ENCODE measurements around the gene ARHGEF12.
"Not testable (repeated sequence)": the region's sequence is repeated elsewhere in the genome, so short reads cannot be mapped to it uniquely, and the experiment has no call there.

Gene ARHGEF12

DNA sequence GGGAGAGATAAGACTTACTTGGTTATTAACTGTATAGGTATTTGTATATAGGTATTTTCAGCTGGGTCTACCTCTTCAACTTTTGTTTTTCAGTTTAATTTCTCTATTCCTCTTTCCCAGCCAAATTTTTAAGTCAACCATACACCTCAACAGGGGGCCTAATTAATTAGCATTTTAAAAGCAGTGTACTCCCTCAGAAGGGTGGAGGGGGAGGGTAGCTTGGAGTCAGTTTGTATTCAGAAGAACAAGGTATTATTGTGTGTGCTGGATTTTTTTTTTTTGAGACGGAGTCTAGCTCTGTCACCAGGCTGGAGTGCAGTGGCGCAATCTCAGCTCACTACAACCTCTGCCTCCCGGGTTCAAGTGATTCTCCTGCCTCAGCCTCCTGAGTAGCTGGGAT, 167.3 kb downstream of the ARHGEF12 start:
- H3K27me3 Mint-ChIP-seq: peaks cover 31% of the 10 kb centered on the region
- H3K36me3 Mint-ChIP-seq, H3K4me1 Mint-ChIP-seq, CTCF ChIA-PET, H3K9me3 Mint-ChIP-seq, DNase-seq, H3K4me3 Mint-ChIP-seq, H3K27ac Mint-ChIP-seq: not testable (repeated sequence)

DNA sequence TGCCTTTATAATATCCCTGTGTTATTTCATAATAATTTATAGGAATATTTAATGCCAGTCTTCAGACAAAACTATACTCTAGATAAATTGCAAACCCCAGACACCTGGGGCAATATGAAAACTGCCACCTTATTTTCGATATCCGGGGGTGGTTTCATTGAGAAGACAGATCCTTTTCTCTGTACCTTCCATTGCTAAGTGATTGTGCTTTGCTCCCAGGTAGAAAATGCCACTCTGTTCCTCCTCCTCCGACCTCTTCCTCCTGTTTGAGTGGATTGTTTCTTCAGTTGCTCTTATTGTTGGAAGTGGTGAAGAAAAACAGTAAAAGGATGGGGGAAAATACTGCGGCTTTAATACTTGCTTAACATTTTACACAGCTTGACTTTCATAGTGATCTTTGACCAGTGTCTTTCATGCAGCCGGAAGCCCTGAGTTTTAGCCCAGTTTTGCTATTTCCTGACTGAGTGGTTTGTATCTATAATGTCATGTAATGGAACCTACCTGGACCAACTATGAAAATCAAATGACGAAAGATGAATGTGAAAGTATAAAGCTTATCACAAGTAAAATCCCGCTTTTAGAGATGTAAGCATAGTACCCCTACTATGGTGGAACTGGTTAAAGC, 169.7 kb downstream of the ARHGEF12 start:
- DNase-seq: no peak
- Mint-ChIP-seq H3K27me3 (peaks cover 46% of the 10 kb centered on the region), H3K9me3 (no peaks in the 10 kb centered on the region), H3K36me3 (no peaks in the 10 kb centered on the region), H3K27ac (no peak overlapping the region), H3K4me3 (no peak overlapping the region), H3K4me1 (peaks cover 1% of the 10 kb centered on the region)
- CTCF ChIA-PET: no interaction called here

DNA sequence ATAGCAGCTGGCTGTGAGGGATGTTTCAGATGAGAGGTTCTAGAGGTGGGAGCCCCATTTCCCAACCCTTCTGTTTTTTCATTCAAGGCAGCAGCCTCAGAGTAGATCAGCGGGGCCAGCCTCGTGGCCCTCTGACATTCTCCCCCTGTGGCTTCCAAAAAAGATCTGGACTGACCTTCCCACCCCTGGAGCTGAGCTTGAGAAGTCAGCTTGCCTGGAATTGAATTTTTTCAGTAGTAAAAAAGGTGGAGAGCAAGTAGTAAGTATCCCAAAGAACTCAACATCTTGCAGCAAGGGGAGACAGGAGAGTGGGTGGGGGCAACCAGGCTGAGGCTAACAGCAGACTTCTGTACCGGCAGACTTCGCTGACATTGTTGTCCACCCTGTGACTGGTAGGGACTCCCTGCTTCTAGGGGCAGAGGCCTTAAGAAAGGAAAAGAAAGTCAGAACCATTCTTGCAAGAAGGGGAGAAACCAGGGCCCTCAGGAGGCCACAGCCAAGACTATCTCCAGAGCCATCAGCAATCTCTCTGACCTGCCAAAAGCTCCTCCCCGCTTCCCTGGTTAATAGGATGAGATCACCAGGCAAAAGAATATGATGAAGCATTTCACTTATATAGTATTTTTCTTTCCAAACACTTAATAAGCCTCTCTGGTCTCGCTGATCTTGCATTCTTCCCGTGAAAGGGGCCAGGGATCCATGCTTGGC, 173.3 kb downstream of the ARHGEF12 start:
- H3K27me3 Mint-ChIP-seq: peaks cover 64% of the 10 kb centered on the region
- H3K9me3 Mint-ChIP-seq: no peaks in the 10 kb centered on the region
- no peak for DNase-seq
- H3K4me1 Mint-ChIP-seq: peaks cover 2% of the 10 kb centered on the region
- no peak overlapping the region for H3K4me3 Mint-ChIP-seq
- no peaks in the 10 kb centered on the region for H3K36me3 Mint-ChIP-seq
- CTCF ChIA-PET: interaction anchor here (1.1 to 1.3 kb wide), 2 partner anchors 176 to 349 kb away, joined by 3 to 5 read pairs; no protein-coding TSS in a partner anchor
- no peak overlapping the region for H3K27ac Mint-ChIP-seq

DNA sequence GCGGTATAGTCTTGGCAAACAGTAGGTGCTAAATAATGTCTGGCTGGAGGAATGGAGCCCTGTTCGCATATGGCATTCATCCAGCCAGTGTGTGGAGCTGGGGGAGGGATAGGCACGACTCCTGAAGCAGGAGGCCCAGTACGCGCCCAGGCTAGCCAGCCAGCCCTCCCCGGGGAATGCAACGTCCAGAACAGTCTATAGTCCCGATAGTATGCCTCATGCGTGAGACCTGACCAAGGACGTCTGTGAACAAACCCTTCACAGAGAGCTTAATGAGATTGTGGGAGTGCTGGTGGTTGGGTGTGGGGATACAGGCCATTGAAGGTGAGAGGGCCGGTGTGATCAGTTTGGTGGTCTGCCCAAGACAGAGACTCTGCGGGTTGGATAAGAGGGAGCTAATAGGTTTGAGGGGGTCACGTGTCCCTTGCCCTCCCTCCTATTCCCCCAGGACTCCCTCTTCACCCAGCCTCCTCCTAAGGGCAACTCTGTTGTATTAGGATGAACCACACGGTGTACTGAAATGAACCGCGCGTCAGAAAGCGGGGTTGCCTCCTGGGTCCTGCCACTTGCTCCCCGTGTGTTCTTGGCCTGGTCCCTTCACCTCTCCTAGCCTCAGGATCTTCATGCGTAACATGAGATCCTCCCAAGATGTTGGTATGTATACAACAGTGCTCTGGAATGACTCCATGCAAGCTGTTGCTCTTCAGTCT, 174.3 kb downstream of the ARHGEF12 start:
- peaks cover 69% of the 10 kb centered on the region for H3K27me3 Mint-ChIP-seq

DNA sequence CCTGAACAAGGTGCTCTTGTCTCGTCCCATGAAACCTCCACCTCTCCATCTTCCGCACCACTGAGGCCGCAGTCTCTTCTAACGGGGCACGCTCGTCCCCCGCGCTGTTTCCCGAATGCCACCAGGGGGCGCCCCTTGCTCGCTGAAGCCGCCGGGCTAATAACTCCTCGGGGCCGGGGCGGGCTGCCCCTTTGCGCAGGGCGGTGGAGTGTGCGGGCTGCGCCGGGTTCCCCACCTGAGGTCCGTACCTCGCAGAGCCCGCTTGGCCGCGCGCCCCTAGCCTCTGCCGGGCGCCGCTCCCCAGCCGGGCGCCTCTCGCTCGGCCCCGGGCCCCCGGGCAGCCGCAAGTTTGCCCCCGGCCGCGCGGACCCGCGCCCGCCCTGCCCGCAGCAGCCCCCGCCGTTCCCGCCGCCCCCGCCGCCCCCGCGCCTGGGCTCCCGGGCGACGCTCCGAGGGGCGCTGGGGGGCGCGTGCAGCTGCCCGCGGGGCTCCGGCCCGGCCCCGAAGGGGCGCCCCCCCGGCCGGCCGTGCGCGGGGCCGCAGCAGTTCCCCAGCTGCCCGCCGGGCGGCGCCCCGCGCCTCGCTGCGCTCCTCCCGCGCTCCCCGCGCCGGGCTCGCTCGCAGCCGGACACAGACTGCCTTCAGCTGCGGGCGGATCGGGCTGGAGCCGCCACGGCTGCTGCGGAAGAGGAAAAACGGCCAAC, 175.1 kb downstream of the ARHGEF12 start, which contains the start of gene GRIK4:
Gene GRIK4, plus strand, starts transcription at position 633 of the 704 bp plus-strand sequence. CDS start 148,571 bp downstream, outside the sequence.
- CTCF ChIA-PET: interaction anchor here (0.7 to 3.4 kb wide), 5 partner anchors 14 to 683 kb away, joined by 3 to 25 read pairs (median 4); no protein-coding TSS in a partner anchor
- Mint-ChIP-seq H3K36me3 (no peaks in the 10 kb centered on the region), H3K9me3 (no peaks in the 10 kb centered on the region), H3K27me3 (peaks cover 71% of the 10 kb centered on the region), H3K4me1 (peaks cover 2% of the 10 kb centered on the region), H3K27ac (no peak within 1 kb of the TSS), H3K4me3 (no peak within 1 kb of the TSS)
- DNase-seq: peak; percentile 79

More for the DNA sequence above, 174.3 kb downstream of the ARHGEF12 start:
- no peak for DNase-seq
- no peak overlapping the region for H3K27ac Mint-ChIP-seq
- H3K36me3 Mint-ChIP-seq: no peaks in the 10 kb centered on the region
- CTCF ChIA-PET: interaction anchor here (0.6 to 3.4 kb wide), 4 partner anchors 13 to 684 kb away, joined by 3 to 25 read pairs (median 5); no protein-coding TSS in a partner anchor
- no peak overlapping the region for H3K4me3 Mint-ChIP-seq
- peaks cover 2% of the 10 kb centered on the region for H3K4me1 Mint-ChIP-seq
- no peaks in the 10 kb centered on the region for H3K9me3 Mint-ChIP-seq

DNA sequence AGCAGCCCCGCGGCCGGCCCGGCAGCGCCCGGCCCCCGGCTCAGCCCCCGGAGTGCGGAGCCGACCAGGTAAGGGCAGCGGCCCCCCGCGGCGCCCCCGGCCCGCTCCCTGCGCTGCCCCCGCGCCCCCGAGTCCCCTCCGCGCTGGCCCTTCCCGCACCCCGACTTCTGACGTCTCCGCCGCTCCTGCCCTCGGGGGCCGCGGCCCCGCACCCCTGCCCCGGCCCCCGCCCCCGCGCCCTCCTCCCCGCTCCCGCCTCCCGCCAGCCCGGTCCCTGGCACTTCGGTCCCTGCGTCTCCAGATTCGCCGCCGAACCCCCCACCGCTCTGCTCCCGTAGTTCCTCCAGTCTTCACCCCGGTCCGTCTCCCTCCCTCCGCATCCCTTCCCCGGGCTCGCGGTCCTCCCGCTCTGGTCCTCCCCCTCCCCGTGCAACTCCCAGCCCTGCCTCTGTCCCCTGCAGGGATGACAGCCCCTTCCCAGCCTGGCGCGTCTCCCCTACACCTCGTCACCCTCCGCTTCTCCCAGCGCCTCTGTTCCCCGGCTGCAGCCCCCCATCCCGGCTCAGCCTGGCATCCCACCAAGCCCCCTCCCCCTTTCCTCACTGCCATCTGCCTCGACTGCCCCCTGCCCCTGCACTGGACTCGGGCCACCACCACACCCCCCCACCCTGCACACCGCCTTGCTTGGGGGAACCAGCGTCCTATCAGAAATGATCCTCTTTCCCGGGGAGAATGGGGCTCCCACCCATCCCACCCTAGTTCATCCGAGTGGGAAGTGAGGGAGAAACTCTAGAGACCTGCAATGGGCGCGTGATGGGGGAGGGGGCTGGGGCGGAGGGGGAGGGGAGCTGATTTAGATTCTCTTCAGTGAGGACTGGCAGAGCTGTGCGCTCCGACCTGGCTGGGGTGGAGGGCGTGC, 175.9 kb downstream of the ARHGEF12 start:
- CTCF ChIA-PET: interaction anchor here (0.7 to 3.4 kb wide), 3 partner anchors 51 to 177 kb away, joined by 3 to 25 read pairs (median 4); no protein-coding TSS in a partner anchor
- no peak overlapping the region for H3K4me3 Mint-ChIP-seq
- H3K36me3 Mint-ChIP-seq: no peaks in the 10 kb centered on the region
- H3K27me3 Mint-ChIP-seq: peaks cover 77% of the 10 kb centered on the region
- H3K27ac Mint-ChIP-seq: no peak overlapping the region
- DNase-seq: no peak
- H3K9me3 Mint-ChIP-seq: no peaks in the 10 kb centered on the region
- H3K4me1 Mint-ChIP-seq: peaks cover 2% of the 10 kb centered on the region

DNA sequence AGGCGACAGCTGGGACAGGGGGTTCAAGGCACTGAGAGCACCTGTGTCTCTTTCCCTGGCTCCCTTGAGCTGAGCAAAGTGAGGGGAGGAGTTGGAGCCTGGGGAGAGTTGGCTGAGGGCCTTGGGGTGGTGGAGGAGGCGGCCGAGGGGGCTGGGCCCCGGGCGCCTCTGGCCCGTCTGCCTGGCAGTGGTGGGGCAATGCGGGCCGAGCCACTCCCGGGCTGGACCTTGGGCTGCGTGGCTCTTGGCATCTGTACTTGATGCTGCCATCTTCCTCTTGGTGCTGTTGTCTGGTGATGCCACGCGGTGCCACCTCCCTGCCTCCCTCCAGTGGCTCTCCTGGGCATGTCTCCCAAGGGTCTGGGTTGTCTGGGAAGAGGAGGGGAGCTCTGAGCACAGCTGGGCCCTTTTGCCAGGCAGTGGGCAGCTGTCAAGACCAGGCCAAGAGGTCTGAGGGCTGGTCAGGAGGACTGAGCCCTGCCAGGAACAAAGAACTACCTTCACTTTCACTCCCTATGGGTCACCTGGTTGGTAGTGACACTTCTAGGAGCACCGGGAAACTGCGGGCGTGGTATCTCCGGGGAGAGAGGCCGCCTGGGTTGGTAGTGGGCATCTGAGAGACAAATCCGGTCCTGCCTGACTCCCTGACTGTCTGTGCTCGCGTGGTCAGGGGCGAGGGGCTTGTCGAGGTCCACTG, 176.7 kb downstream of the ARHGEF12 start:
- Mint-ChIP-seq H3K9me3 (no peaks in the 10 kb centered on the region), H3K4me3 (no peak overlapping the region), H3K27me3 (peaks cover 85% of the 10 kb centered on the region), H3K36me3 (no peaks in the 10 kb centered on the region), H3K27ac (no peak overlapping the region), H3K4me1 (peaks cover 2% of the 10 kb centered on the region)
- no peak for DNase-seq
- CTCF ChIA-PET: interaction anchor here (3.4 kb wide), 1 partner anchor 173 kb away, joined by 25 read pairs; no protein-coding TSS in a partner anchor

DNA sequence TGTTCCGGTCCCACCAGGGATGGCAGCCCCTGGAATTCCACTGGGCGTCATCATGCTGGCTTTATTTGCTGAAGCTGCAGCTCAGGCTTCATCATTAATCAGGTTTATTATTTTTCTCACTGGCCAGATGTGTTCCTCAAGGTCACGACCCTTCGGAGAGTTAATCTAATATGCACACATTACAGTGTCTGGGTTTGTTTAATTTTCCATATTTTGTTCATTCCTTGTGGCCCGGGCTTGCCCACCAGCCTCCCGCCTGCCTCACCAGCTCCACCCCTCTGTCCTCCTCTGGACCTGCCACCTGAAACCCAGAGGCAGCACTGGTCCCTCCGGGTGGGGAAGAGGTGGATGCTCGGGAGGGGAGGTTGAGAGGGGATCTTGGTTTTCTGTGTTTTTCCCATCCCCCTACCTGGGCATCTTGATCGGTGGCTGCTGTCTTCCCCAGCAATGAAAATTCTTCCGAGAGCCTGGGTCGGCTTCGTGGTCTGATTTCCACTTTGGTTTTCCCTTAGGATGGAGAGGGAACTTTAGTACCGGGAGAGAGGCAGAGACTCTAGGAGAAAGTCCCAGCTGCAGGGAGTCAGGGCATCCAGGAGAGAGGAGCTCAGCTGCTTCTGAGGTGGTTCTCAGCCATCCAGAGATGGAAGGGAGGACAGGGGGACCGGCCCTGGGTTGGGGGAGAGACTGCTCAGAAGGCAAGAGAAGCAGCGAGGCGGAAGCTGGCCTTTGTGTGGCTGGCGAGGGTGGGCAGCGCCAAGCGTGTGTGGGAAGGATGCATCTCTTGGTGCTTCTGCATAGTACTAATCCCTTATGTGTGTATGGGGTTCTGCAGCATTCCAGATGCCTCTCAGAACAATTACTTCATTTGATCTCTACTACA, 177.5 kb downstream of the ARHGEF12 start:
- Mint-ChIP-seq H3K36me3 (no peaks in the 10 kb centered on the region), H3K27me3 (peaks cover 89% of the 10 kb centered on the region), H3K4me3 (no peak overlapping the region), H3K4me1 (peaks cover 2% of the 10 kb centered on the region), H3K27ac (no peak overlapping the region), H3K9me3 (no peaks in the 10 kb centered on the region)
- no peak for DNase-seq
- CTCF ChIA-PET: interaction anchor here (3.4 kb wide), 1 partner anchor 172 kb away, joined by 25 read pairs; no protein-coding TSS in a partner anchor

DNA sequence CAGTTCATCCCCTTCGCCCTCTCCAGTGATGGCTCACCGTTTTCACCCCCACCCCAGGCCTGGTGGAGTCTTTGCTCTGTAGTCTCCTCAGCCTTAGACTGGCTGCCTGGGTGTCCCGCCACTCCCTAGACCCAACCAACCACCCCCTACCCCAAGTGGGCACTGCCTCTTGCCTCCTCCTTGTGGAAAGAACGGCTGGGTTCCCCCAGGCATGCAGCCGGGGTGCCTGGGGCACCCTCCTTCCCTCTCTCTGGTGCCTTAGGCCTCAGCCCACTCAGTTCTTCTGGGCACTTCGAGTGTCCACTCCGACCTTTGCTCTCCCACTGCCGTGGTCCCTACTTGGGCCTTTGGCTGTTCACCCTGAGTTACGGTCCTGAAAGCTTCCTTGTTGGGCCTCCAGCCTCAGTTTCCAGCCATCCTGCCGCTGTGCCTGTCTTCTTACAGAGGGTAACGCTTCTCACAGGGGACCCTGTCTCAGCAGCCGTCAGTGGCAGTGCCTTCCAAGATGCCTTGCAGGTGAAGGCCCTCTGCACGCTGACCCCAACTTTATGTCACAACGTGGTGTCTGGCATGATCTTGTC, 178.4 kb downstream of the ARHGEF12 start:
- Mint-ChIP-seq H3K27me3 (peaks cover 81% of the 10 kb centered on the region), H3K4me3 (no peak overlapping the region), H3K27ac (no peak overlapping the region), H3K9me3 (no peaks in the 10 kb centered on the region), H3K36me3 (no peaks in the 10 kb centered on the region), H3K4me1 (peaks cover 2% of the 10 kb centered on the region)
- no peak for DNase-seq
- CTCF ChIA-PET: no interaction called here

DNA sequence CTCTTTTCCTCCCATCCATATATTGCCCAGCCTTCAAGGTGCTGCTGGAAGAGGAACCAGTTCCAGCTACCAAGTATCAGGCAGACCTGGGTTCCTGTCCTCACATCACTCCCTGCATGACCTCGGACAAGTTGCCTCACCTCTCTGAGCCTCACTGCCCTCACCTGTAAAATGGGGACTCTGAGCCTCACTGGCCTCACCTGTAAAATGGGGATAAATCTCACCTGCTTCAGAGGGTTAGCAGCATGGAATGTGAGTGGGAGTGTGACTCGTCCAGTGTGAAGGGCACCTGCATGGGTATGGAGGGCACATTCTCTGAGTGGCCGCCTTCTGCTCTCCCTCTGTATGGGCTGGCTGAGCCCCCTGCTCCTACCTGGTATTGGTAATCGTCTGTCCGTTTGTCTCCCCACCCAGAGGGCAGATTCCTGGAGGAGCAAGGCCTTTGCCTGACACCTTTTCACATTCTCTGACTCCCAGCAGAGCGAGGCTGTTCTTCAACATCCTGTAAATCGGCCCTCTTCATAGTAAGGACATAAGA, 179.0 kb downstream of the ARHGEF12 start:
- Mint-ChIP-seq H3K4me1 (peaks cover 2% of the 10 kb centered on the region), H3K4me3 (no peak overlapping the region), H3K9me3 (no peaks in the 10 kb centered on the region), H3K27ac (no peak overlapping the region), H3K27me3 (peaks cover 75% of the 10 kb centered on the region), H3K36me3 (no peaks in the 10 kb centered on the region)
- DNase-seq: no peak
- CTCF ChIA-PET: no interaction called here

DNA sequence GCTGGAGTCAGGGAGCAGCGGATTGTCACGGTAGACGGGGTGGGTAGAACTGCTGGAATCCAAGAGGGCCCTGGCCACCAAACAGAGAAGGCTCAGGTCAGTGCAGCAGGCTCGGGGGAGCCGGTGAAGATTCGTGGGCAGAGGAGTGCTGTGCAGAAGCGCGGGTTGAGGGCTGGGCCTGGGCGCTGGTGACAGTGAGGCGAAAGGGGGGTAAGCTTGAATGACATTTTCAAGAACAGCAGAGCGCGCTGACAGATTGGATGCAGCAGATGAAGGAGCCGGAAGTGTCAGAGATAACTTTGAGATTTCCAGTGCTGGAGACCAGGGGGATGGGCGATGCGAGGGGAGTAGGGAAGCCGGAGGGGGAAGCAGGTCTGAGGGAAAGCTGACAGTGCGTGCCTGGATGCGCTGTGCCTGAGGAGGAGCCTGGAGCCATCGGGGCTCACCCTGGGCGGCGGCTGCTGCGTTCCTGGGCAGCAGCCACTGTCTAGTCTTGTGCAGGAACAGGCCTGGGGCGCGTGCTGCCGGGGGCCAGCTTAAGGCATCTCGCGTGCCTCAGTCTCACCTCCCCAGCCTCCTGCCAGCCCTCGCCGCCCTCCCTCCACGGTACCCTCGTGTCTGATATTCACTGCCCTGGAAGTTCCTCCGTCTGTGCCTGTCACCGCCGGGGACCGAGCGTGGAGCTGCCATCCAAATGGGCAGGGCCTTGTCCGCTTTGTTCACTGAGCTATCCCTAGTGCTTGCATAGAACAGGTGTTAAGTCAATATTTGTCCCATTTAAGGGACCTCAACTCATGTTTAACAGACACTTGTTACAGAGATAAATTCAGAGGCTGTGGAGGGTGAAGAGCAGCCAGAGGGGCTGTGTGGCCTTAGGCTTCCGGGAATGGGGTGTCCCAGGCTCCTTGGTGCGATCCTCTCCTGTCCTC, 180.5 kb downstream of the ARHGEF12 start:
- Mint-ChIP-seq H3K4me1 (no peaks in the 10 kb centered on the region), H3K36me3 (no peaks in the 10 kb centered on the region), H3K27me3 (peaks cover 65% of the 10 kb centered on the region), H3K4me3 (no peak overlapping the region), H3K27ac (no peak overlapping the region), H3K9me3 (no peaks in the 10 kb centered on the region)
- no peak for DNase-seq
- CTCF ChIA-PET: no interaction called here
